Endometrial microvascular endothelial cells (primary cell): ENCODE results near the gene XRN2. TPM values are rescaled to one million over a fixed set of nuclear protein-coding genes. Genes with fewer than 3 reads are reported as not detected.

Experiments
- in situ Hi-C: cut with HindIII; loops from 2 replicates; pipeline ENCODE4 v1.10.0; 2017; ENCODE audit warnings: low sequenced_read_pairs, low pct_unique_long_range_greater_than_20kb; ENCODE audit errors: inconsistent ontology term
- total RNA-seq: library from RNA; depleted of rRNA; stranded (reverse); fragments of >200 nt; gene quantifications from one replicate; pipeline ENCODE4 v1.2.3, GENCODE V29; 2015; ENCODE audit errors: inconsistent ontology term

The XRN2 gene
- total RNA-seq, 1 donor from 2014 or later: 90.8 TPM

DNA sequence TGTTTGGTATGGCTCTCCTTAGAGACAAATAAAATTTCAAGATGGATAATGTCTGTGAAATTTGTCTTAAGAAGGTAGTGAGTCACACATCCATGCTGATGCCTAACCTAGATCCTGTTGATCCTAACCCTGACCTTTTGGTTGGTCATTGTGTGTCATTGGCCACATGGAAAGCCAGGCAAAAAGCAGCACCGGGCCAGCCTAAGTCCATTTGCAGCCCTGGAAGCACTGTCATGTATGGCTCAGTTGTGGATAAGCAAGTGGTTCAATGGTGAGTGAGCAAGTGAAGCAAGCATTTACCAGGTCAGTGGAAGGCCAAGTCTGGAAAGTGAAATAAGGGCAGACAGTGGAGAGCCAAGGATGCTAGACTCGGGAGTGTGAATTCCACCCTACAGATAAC is 12.1 kb upstream of the XRN2 start:
- in situ Hi-C loops: no loop called here

DNA sequence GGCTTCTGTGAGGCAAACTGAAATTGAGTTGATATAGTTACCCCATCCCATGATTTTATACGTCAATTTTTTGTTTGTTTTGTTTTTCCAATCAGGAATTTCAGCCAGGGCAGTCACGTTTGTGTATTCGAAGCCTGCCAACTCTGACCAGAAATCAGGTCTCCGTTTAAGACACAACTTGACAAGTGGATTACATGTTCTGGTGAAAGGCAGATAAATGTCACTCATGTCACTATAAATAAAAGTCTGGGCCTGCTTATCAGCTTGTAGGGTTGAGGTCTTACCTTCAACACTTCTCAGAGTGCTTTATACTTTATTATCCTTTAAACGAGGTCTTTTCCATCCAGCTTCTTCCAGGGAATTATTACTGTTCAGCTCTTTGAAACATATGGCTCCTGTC is 8.4 kb upstream of the XRN2 start:
- in situ Hi-C loops: no loop called here

DNA sequence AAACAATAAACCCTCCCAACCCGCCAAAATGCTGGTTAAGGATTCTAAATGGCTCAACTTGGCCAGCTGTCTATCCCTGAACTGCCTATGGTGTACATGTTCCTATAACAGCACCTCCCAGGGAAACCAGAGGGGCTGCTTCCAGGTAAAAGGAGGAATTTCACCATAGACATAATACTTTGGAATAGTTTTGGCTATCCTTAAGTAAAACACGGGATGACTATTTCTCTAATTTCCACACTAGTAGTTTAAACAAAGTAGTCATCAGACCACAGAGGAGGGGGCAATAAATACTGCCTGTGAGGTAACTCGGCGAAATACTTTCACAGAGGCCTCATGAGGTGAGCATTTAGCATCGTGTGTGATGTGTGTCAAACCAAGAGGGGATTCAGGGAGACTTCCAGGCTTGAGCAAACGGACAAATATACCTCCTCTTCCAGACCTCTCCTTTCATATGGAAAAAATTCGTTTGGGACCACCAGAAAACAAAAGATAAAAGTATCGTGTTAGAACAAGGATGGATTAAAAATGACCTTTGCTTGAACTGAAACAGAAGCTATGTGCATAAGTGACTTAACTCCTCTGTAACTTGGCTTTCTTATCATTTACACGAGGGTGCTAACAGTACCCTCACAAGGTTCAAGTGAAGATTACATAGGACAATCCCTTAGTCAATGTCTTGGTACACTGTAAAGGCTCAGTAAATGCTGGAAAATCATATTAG is 1.0 kb upstream of the XRN2 start:
- in situ Hi-C loops: no loop called here

DNA sequence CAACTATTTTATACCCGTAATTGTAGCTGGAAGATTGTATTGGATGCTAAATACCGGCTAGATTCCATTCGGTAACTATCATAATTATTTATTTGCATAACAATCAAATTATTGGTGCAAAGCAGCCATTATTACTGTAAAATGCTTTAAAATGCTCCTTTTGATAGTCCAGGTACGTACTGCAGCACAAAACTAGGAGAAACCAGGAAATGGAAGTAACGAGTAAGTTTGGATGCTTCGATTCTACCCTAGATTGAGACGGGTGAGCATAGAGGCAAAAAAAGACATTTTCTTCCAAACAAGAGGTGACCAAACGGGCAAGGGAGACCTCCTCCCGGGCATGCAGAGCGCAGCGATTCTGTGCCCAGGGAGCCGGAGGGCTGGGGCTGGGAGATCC is 469 bp upstream of the XRN2 start:
- in situ Hi-C loops: no loop called here

DNA sequence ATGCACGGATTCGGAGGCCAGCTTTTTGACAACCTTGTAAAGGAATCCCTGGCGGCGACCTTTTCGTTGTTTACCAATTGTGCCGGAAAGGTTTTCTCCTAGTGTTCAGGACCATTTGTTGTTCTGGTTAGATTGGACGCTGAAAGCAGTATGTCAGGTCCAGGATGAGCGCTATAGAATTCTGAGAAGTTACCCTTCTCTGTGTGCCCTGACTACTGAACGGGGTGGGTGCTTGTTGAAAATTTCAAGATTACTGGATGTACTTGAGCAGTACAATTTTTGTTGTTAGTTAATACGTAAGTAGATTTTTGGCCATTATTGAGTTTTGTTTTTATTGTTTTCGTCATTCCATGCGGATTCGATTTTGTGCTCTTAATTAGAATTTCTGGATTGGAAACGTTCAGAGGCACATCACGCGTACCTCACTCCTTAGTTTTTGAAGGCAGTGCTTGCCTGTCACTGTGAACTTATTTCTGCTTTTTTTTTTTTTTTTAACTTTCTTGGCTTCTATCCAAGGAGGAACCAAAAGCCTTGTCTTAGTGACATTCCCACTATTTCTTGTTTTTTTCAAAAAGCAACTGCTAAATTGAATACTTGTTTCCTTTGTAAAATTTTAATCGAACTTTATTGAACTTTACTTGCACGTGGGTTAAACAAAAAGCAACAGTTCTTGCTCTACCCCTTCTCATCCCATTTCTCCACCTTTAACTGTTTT is 898 bp downstream of the XRN2 start:
- in situ Hi-C loops: no loop called here

DNA sequence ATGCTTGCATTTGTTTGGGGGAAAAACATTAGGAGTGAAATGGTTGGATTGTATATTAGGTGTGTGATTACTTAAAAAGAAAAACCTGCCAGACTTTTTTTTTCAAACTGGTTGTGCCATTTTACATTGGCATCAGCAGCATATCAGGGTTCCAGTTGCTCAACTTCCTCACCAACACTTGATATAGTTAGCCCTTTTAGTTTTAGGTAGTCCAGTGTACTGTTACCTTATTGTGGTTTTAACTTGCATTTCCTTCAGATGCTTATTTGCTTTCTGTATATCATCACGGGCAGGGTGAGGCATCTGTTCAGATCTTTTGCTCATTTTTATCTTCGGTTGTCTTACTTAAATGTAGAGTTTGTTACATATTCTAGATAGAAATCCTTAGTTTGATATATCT is 5.2 kb downstream of the XRN2 start:
- in situ Hi-C loops: no loop called here

DNA sequence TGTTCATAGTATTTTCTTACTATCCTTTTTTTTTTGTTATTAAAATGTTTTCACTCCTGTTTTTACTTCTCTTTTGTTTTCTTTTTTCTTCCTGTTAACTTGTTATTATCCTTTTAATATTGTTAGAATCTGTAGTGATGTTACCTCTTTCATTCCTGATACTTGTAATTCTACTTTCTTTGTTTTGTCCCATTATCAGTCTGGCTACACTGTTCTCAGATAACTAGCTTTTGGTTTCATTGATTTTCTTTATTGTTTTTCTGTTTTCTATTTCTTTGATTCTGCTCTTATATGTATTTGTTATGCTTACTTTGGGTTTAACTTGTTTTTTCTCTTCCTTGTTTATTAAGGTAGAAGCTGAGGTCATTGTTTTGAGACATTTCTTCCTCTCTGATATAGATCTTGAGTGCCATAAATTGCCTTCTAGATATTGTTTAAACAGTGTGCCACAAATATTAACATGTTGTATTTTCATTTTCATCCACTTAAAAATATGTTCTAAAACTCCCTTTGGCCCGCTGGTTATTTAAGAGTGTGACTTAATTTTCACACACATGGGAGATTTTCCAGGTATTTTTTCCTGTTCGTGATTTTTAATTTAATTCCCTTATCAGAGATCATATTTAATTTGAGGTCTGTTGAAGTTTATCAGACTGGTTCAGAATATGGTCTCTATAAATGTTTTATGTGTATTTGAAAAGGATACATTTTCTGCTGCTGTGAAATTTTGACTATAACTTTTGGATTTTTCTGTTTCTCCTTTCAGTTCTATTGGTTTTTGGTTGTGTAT is 6.7 kb downstream of the XRN2 start:
- in situ Hi-C loops: no loop called here

DNA sequence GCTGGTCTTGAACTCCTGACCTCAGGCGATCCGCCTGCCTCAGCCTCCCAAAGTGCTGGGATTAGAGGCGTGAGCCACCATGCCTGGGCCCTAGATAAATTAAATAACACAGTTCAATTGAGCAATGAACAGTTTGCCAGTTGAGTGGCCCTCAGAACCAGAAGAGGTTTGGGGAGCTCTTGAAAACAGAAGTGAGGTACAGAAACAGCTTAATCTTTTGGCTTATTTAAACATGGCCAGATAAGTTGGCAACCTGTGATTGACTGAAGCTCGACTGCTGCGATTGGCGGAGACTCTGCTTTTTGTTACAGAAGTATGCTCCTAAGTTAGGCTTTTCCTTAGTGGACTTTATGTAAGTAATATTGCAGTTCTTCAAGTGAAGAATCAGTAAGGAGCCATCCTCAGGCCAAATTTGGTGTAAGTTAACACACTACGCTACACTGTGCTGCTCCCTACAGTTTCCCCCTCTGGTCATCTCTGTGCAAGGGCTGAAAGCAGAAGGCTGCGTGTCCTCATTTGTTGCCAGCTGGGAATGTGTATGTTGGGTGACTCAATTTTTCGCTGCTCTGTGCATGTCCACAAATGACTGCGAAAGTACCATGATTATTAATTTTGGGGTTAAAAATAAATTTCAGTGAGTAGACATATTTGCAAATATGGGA is 9.8 kb downstream of the XRN2 start:
- in situ Hi-C loops: no loop called here

DNA sequence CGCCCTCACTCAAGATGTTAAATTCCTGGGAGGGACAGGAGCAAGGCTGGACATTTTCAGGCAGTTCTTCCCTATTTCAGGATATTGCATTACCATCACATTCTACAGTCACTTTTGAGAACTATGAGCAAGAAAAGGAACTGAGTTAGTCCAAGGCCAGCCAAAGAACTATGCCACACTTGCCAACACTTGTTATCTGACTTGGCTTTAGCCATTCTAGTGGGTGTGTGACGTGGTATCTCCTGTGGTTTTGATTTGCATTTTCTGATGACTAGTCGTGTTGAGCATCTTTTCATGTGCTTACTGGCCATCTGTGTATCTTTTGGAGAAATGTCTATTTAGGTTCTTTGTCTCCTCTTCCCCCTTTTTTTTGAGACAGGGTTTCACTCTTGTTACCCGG is 12.0 kb downstream of the XRN2 start:
- in situ Hi-C loops: no loop called here

DNA sequence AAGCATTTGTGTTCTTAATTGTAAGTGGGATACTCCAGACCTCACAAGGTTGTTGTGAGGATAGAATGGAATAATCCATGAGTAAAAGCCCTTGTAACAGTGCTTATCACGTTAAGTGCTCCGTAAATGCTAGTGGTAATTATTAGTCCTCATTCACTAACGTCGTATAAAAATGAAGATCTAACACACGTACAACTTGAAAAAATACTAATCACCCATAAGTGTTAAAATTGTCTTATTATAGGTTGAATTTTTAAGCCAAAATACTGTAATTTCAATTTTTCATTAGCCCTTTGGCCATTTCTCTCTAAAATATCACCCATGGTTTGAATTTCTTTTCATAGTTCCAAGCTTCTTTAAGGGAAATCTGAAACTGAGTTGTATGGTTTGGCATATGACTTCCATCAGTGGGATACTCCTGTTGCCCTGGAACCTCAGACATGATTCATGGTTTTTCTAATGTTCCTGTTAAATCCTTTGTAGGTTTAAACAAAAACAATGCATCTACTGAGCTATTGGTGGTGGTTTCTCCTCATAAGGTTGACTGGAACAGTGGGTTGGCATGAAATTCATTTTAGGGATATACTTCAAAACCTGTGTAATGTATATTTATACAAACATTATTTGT is 19.1 kb downstream of the XRN2 start:
- in situ Hi-C loops: no loop called here

DNA sequence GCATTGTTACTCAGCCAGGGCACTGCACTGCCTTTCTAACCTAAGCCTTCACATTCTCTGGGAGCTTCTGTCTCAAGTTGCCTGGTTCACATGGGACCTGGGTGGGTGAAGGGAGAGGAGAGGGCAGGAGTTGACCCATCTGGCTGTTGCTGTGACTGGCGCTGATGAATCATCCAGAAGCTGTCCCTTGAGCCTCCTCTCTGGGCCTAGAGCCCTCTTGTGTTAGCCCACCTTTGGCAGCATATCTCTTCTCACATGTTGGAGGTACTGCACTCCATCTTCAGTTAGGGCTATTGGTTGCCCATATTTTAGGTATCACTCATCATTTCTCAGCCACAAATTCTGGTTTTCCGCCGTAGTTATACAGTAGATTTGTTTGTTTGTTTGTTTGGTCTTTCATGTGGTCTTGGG is 19.8 kb downstream of the XRN2 start:
- in situ Hi-C loops: no loop called here

DNA sequence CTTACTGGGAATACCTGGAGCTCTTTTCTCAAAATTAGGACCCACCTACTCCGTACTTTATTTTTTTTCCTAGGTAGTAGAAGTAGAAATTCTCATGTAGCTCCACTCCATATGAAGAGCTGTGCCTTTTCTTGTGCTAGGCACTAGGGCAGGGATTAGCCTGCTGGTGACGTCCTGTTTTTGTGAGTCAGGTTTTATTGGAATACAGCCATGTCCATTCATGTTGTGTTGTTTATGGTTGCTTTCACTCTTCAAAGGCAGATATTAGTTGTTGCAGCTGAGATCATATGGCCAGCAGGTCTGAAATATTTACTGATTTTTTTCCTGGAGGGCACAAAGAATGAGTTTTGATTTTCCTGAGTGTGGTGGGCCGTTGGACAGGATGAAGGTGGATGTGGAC is 20.5 kb downstream of the XRN2 start:
- in situ Hi-C loops: no loop called here

DNA sequence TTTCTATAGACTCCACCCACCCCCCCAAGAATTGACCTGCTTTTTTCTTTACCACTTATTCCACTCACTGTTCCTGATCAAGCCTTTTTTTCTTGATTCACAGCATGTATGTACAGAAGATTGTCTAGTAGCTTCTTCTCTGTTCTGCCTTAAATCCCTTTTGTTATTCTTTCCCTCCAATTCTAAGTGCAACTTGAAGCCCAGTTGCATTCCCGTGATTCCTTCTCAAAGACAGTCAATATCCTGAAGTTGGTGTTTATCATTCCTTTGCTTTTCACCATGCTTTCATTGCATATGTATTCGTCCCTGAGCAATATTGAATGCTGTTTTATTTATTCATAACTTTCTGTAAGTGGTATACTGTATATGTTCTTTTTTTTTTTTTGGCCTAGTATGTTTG is 21.0 kb downstream of the XRN2 start:
- in situ Hi-C loops: no loop called here

DNA sequence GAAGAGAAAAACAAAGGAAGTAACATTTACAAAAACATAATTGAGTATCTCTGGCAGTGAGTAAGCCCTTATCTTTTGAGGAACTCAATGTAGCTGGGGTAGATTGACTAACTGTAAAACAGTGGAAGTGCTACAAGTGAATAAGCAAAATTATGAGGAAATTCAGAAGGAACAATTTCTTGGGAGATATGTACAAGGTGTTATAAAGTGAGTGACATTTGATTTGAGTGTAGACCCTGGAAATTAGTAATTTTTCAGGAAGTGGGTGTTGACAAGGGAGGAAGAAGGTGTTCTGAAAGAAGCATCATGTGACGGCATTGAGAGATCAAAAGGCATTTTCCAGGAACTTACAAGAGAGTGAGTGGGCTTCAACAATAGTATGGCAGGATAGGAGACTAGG is 22.2 kb downstream of the XRN2 start:
- in situ Hi-C loops: no loop called here

DNA sequence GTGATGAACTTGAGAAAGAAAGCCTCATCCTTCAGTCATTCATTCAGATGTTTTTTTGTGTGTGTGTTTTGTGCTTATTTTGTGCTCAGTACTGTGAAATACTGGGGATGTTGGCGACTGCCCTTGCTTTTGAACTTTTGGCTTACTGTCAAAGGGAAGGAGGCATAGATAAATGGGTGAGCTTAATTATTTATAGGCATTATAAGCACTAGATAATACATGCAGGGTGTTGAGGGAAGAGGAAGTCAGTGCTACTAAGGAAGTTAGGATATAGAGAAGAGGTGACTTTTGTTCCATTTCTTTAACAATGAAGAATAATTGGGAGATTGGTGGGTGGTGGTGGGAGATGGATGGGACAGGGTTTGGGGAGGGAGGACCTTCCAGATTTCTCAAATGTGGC is 23.6 kb downstream of the XRN2 start:
- in situ Hi-C loops: no loop called here

DNA sequence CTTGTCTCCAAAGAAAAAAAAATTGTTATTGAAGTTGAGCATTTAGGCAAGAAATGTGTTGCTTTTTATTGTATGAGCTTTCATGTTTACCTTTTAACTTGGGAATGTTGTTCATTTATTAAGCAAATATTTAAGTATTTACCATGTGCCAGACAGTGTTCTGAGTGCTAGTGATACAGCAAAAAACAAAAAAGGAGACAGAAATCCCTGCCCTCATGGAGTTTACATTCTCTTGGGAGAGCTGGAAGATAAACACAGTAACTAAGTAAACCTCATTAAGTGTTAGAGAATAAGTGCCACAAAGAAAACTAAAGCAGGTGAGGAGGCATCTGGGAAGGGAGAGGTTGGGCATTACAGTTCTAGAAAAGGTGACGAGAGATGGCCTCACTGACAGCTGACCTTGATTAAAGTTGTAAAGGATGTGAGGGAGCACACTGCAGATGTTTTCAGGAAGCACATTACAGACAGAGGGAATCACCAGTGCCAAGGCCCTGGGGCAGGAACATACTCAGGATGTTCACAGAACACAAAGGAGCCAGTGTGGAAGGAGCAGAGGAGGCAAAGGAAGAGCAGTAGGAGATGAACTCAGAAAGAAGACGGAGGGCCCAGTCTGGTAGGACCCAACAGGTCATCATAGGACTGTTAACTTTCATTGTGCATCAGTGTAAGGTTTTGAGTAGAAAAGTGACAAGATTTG is 33.5 kb downstream of the XRN2 start:
- in situ Hi-C loops: no loop called here

DNA sequence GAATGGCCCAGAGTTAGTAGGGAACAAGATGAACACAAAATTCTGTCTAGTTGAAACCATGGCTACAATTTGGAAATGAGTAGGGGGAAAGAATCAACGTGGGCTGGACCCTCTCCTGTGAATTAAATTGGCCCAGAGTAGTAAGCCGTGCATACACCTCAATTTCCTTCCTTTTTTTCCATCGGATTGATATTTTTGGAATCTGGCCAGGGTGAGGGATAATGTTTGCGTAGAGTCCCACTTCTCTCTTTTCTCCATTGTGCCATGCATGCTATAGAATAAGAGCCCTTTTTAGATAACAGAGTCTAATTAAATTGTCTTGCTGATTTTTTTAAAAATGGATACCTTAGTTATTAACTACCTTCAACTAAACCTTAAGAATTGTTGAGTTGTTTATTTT is 35.2 kb downstream of the XRN2 start:
- in situ Hi-C loops: no loop called here

DNA sequence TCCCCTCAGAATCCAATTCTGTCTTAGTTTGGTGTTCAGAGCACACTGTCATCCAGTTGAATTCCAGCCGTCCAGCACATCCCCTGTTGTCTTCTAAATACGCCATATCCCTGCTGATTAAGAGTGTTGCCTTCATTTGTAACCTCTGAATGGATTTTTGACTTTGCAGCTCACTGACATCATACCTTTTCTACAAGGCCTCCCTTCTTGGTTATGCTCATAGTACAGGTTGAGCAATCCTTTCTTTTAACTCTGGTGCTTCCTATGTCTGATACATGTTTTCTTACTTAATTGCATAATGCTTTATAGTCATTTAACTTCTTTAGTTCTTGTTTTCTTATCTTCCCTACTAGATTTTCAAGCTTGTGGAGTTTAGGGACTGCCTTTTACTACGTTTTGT is 36.4 kb downstream of the XRN2 start:
- in situ Hi-C loops: no loop called here
